ENCODE measurements around the gene PHACTR3. TPM values are rescaled to one million over a fixed set of nuclear protein-coding genes. Genes with fewer than 3 reads are reported as not detected.

Gene PHACTR3
- total RNA-seq, 1 donor from 2014 or later = 2.1 TPM

DNA sequence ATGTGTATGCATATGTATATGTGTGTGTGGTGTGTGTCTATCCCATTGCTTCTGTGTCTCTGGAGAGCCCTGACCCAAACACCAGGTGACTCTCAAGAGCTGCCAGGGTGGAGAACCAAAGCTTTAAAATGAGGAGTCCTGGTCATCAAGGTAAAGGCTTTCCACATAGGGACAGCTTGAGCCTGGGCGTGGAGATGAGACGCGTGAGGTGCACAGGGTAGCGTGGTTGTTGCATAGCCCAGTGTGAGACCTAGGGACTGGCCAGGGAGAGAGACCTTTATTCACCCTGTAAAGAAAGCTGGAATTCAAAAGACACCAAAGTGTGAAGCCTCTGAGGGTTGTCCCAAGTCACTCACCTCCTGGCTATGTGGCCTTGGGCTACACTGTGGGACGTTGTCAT, 180.0 kb downstream of the PHACTR3 start:
- Mint-ChIP-seq H3K27ac (no peak overlapping the region), H3K36me3 (no peaks in the 10 kb centered on the region), H3K27me3 (peaks cover 32% of the 10 kb centered on the region), H3K4me1 (ENCODE audit: unreplicated experiment) (peaks cover 16% of the 10 kb centered on the region), H3K9me3 (peaks cover 4% of the 10 kb centered on the region), H3K4me3 (no peak overlapping the region)
- DNase-seq (ENCODE audit: extremely low spot score, unreplicated experiment) = no peak
- TF ChIP-seq, protein P1, sequence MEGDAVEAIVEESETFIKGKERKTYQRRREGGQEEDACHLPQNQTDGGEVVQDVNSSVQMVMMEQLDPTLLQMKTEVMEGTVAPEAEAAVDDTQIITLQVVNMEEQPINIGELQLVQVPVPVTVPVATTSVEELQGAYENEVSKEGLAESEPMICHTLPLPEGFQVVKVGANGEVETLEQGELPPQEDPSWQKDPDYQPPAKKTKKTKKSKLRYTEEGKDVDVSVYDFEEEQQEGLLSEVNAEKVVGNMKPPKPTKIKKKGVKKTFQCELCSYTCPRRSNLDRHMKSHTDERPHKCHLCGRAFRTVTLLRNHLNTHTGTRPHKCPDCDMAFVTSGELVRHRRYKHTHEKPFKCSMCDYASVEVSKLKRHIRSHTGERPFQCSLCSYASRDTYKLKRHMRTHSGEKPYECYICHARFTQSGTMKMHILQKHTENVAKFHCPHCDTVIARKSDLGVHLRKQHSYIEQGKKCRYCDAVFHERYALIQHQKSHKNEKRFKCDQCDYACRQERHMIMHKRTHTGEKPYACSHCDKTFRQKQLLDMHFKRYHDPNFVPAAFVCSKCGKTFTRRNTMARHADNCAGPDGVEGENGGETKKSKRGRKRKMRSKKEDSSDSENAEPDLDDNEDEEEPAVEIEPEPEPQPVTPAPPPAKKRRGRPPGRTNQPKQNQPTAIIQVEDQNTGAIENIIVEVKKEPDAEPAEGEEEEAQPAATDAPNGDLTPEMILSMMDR (conservative IDR thresholded peaks at IDR 0.05) = no peak

DNA sequence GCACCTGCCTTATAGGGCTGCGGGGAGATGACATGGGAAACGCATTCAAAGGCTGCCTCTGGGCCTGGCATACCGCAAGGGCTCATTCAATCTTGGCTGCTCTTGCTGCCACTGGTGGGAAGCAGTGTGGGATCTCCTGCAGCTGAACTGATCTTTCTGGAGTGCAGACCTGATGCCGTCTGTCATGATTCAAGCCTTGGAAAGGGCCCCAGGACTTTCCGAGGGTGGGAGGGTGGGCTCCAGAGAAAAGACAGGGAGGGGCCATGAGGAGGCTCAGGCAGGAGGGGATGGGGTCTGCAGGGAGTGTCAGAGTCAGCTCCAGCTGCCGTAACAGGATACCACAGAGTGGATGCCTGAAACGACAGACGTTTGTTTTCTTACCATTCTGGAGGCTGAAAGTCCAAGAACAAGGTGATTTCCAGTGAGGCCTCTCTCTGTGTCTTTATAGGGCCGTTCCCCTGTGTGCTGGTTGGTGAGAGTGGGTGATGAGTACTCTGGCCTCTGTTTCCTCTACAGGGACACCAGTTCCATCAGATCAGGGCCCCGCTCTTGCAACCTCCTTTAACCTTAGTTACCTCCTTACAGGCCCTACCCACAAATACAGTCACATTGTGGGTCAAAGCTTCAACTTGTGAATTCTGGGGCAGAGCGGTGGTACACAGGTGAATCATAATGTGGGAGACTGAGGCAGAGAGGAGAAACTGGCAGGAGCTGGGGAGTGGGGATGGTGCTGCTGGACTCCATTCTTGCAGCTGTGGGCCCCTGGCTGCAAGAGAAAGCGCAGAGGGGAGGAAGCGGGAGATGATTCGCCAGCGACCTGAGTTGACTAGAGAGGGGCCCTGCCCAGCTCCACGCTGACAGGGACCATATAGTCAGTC, 180.7 kb downstream of the PHACTR3 start:
- DNase-seq (ENCODE audit: extremely low spot score, unreplicated experiment) = peak; percentile 51
- H3K27ac Mint-ChIP-seq = no peak overlapping the region
- peaks cover 22% of the 10 kb centered on the region for H3K4me1 Mint-ChIP-seq (ENCODE audit: unreplicated experiment)
- H3K36me3 Mint-ChIP-seq = no peaks in the 10 kb centered on the region
- TF ChIP-seq, protein P1 (conservative IDR thresholded peaks at IDR 0.05) = no peak
- no peak overlapping the region for H3K4me3 Mint-ChIP-seq
- H3K9me3 Mint-ChIP-seq = peaks cover 9% of the 10 kb centered on the region
- H3K27me3 Mint-ChIP-seq = peaks cover 36% of the 10 kb centered on the region

DNA sequence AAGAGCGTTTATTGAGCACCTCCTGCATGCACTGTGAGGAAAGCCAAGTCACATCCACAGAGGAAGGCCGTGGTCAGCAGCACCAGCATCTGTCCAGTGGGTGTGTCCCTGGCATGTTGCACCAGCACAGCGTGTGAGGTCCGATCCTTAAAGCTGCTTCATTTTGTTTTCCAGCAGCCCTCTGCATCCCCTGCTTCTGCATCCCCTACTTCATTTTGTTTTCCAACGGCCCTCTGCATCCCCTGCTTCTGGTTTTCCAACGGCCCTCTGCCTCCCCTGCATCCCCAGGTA, 181.3 kb downstream of the PHACTR3 start:
- TF ChIP-seq, protein P1 (conservative IDR thresholded peaks at IDR 0.05) = no peak
- no peak for DNase-seq (ENCODE audit: extremely low spot score, unreplicated experiment)
- H3K4me3 Mint-ChIP-seq = no peak overlapping the region
- no peak overlapping the region for H3K27ac Mint-ChIP-seq
- H3K36me3 Mint-ChIP-seq = no peaks in the 10 kb centered on the region
- H3K4me1 Mint-ChIP-seq (ENCODE audit: unreplicated experiment) = peaks cover 22% of the 10 kb centered on the region
- H3K9me3 Mint-ChIP-seq = peaks cover 9% of the 10 kb centered on the region
- peaks cover 40% of the 10 kb centered on the region for H3K27me3 Mint-ChIP-seq

DNA sequence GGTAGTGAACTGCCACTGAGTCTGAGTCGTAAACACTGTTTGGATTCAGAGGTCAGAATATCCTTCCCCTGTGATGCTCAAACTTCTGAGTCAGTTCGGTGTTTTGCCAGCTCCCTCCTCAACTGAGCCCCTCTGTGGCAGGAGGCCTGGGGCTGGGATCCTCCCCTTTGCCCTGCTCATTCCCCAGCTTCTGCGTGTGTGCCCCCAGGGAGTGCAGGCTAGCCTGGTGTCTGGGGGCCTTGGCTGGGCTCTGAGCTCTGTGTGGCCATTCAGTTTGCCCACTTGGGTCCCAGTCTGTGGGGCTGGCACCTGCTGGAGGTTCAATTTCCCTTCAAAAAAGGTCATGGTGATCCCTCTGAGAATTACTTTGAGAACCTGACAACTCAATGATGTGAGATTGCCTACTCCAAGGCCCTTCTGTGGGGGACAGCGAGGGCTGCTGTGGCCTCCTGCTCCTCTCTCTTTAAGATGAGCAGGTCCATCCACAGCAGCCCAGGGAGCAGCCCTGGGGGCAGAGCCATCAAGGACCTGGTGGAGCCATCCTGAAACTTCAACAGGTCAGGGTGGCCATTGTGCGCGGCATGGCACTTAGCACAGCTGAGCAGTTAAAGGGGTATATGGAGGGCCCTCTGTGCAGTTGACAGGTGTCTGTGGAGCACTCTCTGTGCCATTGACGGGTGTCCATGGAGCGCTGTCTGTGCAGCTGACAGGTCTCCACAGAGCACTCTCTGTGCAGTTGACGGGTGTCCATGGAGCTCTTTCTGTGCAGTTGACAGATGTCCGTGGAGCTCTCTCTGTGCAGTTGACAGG, 181.9 kb downstream of the PHACTR3 start:
- Mint-ChIP-seq H3K9me3 (peaks cover 9% of the 10 kb centered on the region), H3K27me3 (peaks cover 40% of the 10 kb centered on the region), H3K27ac (no peak overlapping the region), H3K36me3 (no peaks in the 10 kb centered on the region), H3K4me3 (no peak overlapping the region), H3K4me1 (ENCODE audit: unreplicated experiment) (peaks cover 22% of the 10 kb centered on the region)
- no peak for DNase-seq (ENCODE audit: extremely low spot score, unreplicated experiment)
- TF ChIP-seq, protein P1 (conservative IDR thresholded peaks at IDR 0.05) = no peak

DNA sequence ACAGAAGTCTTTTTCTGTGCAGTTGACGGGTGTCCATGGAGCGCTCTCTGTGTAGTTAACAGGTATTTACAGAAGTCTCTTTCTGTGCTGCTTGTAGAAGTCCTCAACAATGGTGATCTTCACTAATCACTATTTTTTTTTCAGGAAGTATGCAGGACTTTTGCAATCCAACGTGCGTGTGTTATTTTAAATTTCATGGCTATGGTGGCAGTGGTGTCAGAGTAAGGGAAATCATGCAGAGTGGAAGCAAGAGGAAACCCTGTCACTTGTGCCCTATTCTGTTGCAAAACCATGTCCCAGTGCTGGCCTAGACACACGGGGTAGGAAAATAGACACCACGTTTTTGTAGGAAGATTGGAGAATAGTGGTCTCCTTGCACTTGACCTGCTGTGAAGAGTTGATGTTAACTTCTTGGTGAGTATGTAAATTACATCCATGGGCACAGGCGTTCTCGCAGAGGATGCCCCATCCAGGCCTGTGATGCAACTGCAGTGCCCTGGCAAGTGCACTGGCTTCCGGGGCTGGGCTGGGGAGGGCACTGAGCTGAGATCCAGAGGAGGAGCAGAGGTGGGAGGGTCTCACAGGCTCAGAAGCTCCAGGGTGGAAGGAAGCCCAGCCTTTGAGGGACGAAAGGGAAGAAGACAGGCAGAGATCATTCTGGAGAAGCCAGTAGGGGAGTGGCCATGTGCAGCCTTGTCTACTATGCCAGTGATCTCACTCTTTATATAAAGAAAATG, 182.6 kb downstream of the PHACTR3 start:
- Mint-ChIP-seq H3K4me1 (ENCODE audit: unreplicated experiment) (peaks cover 22% of the 10 kb centered on the region), H3K27ac (no peak overlapping the region), H3K27me3 (peaks cover 40% of the 10 kb centered on the region), H3K4me3 (no peak overlapping the region), H3K36me3 (no peaks in the 10 kb centered on the region), H3K9me3 (peaks cover 9% of the 10 kb centered on the region)
- TF ChIP-seq, protein P1 (conservative IDR thresholded peaks at IDR 0.05) = no peak
- peak; percentile 63 for DNase-seq (ENCODE audit: extremely low spot score, unreplicated experiment)
